Vagina (tissue), 2 donors: ENCODE measurements around the gene OR52J3.

ENCODE experiments used
- CTCF ChIP-seq, 3 experiments: fragments of 450-650 bp in 2 of 3; fragments of 200-600 bp in 1 of 3; sonication (generic) in 1 of 3; IDR thresholded peaks; one replicate each; pipeline ENCODE4 v1.5.1; 2017 to 2019; ENCODE audit warnings: antibody characterized with exemption in 3 of 3, mild to moderate bottlenecking in 2 of 3, moderate library complexity in 2 of 3
- POLR2A ChIP-seq, 2 donors: fragments of 450-650 bp; IDR thresholded peaks; one replicate each; pipeline ENCODE4 v1.6.1; 2017; ENCODE audit warnings: antibody characterized with exemption in 2 of 2, mild to moderate bottlenecking in 2 of 2, moderate library complexity in 2 of 2
- POLR2AphosphoS5 ChIP-seq, 2 donors: sonication (generic); formaldehyde crosslinking; IDR thresholded peaks; one replicate each; pipeline ENCODE4 v1.9.0; 2017; ENCODE audit warnings: antibody characterized with exemption in 2 of 2, mild to moderate bottlenecking in 2 of 2, low read depth in 1 of 2; ENCODE audit not compliant: insufficient read depth in 1 of 2

GRCh38 chr11:5040876-5041275 is 5.5 kb upstream of the OR52J3 start:
- TF ChIP-seq POLR2AphosphoS5 (IDR thresholded peaks at IDR 0.05; ENCODE audit: insufficient read depth in 1 of 2, low read depth in 1 of 2): no peak
- no peak for TF ChIP-seq POLR2A (IDR thresholded peaks at IDR 0.05)
- TF ChIP-seq CTCF (IDR thresholded peaks at IDR 0.05): no peak
